H1 (cell line): Measurements from ENCODE around the gene ZBTB11. TPM values are rescaled to one million over a fixed set of nuclear protein-coding genes. Genes with fewer than 3 reads are reported as not detected.

Source experiments
- ASH2L ChIP-seq: fragments of 200-600, 300-600 bp; sonication (generic); IDR thresholded peaks from one replicate; pipeline ENCODE4 v1.7.1; 2017; ENCODE audit warnings: low read length
- BCL11A ChIP-seq, 2 experiments: IDR thresholded peaks; one replicate each; pipeline ENCODE4 v1.6.1; 2011; ENCODE audit warnings: low read depth in 2 of 2, low read length in 2 of 2, mild to moderate bottlenecking in 2 of 2
- CBX8 ChIP-seq: fragments of 300-800, 300-1000 bp; sonication (generic); IDR thresholded peaks from 2 replicates; pipeline ENCODE4 v1.7.1; 2016; ENCODE audit warnings: low read depth, low read length, borderline replicate concordance
- EP300 ChIP-seq, 2 experiments: IDR thresholded peaks; 1 replicate in 1 of 2; 2 replicates in 1 of 2; pipeline ENCODE4 v1.6.1; 2011 to 2012; ENCODE audit warnings: low read depth in 2 of 2, low read length in 2 of 2, mild to moderate bottlenecking in 2 of 2, borderline replicate concordance in 1 of 2, inconsistent platforms in 1 of 2, moderate library complexity in 1 of 2
- HDAC2 ChIP-seq, 2 experiments: fragments of 300-600 bp in 1 of 2; sonication (generic) in 1 of 2; IDR thresholded peaks; 2 replicates each; pipeline ENCODE4 v1.6.1; 2011 to 2012; ENCODE audit warnings: low read depth in 2 of 2, low read length in 2 of 2, mild to moderate bottlenecking in 2 of 2, moderate library complexity in 2 of 2, borderline replicate concordance in 1 of 2, inconsistent platforms in 1 of 2
- POU5F1 ChIP-seq: IDR thresholded peaks from 2 replicates; pipeline ENCODE4 v1.6.1; 2011; ENCODE audit warnings: low read depth, mild to moderate bottlenecking, low read length, moderate library complexity
- TAF1 ChIP-seq: IDR thresholded peaks from 2 replicates; pipeline ENCODE4 v1.6.1; 2011; ENCODE audit warnings: mild to moderate bottlenecking, low read depth, low read length
- polyA plus RNA-seq, 7 experiments: library from polyadenylated mRNA; depleted of rRNA in 3 of 7; stranded (reverse) in 5 of 7; unstranded in 2 of 7; fragments of >200 nt in 5 of 7; fragments of 200-250 nt in 2 of 7; gene quantifications; 1 replicate in 5 of 7; 2 replicates in 1 of 7; 4 replicates in 1 of 7; pipeline versions ENCODE4 v1.2.1 to v1.2.3, GENCODE V29; 2011 to 2013; ENCODE audit warnings: missing spikeins in 2 of 7, mixed read lengths in 2 of 7
- total RNA-seq: library from RNA; stranded (reverse); fragmentation: NEBNext Ultra II Directional; extraction: Animal tissue kit (Norgen Biotek cat#: 25700); gene quantifications from 2 replicates; pipeline ENCODE4 v1.2.1, GENCODE V29; 2021

ZBTB11 gene
- total and polyA plus RNA-seq, 2 of the 8 experiments (the other 6 are each of a cell fraction or from before 2014, with no cell fraction given) = 3.0 to 14.0 TPM

DNA sequence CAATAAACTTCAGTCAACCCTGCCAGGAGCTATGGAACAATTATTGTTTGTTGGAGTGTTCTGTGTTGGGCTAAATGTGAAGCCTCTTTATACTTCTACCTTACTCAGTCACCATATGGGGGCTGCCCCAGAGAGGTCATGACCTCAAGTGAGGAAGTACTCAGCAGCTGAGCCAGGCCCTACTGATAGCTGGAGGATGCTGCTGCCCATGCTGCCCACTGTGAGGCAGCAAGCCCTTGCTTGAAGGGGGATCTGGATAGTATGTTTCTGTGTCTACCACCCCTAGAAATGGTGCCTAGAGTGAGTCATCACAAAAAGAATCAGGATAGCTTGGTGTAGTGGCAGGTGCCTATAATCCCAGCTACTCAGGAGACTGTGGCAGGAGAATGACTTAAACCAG lies 14.0 kb upstream of the ZBTB11 start (continued):
- no peak for TF ChIP-seq EP300 (IDR thresholded peaks at IDR 0.05; ENCODE audit: borderline replicate concordance in 1 of 2, low read depth in 2 of 2, low read length in 2 of 2)
- no peak for TF ChIP-seq POU5F1
- TF ChIP-seq HDAC2 (IDR thresholded peaks at IDR 0.05; ENCODE audit: borderline replicate concordance in 1 of 2, low read depth in 2 of 2, low read length in 2 of 2) = no peak
- TF ChIP-seq CBX8 = no peak
- no peak for TF ChIP-seq BCL11A (IDR thresholded peaks at IDR 0.05; ENCODE audit: low read depth in 2 of 2, low read length in 2 of 2)
- no peak for TF ChIP-seq ASH2L
- TF ChIP-seq TAF1 = no peak
